22Rv1 (cell line): ENCODE measurements around the gene OGDH.

Experiments used
- CTCF ChIP-seq: fragments of 450-650 bp; IDR thresholded peaks from 2 replicates; pipeline ENCODE4 v1.5.1; 2017; ENCODE audit warnings: mild to moderate bottlenecking
- ZFX ChIP-seq: fragments of 450-650 bp; IDR thresholded peaks from 2 replicates; pipeline ENCODE4 v1.6.1; 2017; ENCODE audit warnings: antibody characterized with exemption, borderline replicate concordance

- TF ChIP-seq CTCF (no peak), ZFX (no peak)
Observed at GRCh38 chr7:44615793-44616192, 9.4 kb downstream of the OGDH start.
